CD1c-positive myeloid dendritic cell (primary cell): ENCODE data around the gene TMEM190.
A peak's percentile ranks its signal among the peaks of the same experiment; 100 is the strongest.

Experiments used
- DNase-seq: peaks from one replicate; pipeline ENCODE4 v3.0.0-alpha.2; 2016; ENCODE audit errors: extremely low spot score

Gene TMEM190

GRCh38 chr19:55352040-55352439 lies 24.6 kb upstream of the TMEM190 start:
- no peak for DNase-seq

GRCh38 chr19:55352549-55353145 lies 24.0 kb upstream of the TMEM190 start:
- no peak for DNase-seq

- DNase-seq, result no peak
Measured at GRCh38 chr19:55353356-55353802, 23.2 kb upstream of the TMEM190 start.

GRCh38 chr19:55353803-55354697 lies 22.6 kb upstream of the TMEM190 start:
- DNase-seq, result peak; percentile 76

GRCh38 chr19:55354698-55355212 lies 21.9 kb upstream of the TMEM190 start, which contains the start of gene COX6B2:
Gene COX6B2 (minus strand): TSS chr19:55354719. CDS start chr19:55354521, 198 bp downstream.
- no peak for DNase-seq

- DNase-seq, result no peak
Measured at GRCh38 chr19:55355213-55355821, 21.3 kb upstream of the TMEM190 start.

GRCh38 chr19:55358493-55358892 lies 18.1 kb upstream of the TMEM190 start:
- no peak for DNase-seq

- DNase-seq, result no peak
Measured at GRCh38 chr19:55358943-55359908, 17.4 kb upstream of the TMEM190 start.

- no peak for DNase-seq
Measured at GRCh38 chr19:55360902-55361301, 15.7 kb upstream of the TMEM190 start.

- no peak for DNase-seq
Measured at GRCh38 chr19:55362174-55362989, 14.2 kb upstream of the TMEM190 start.

GRCh38 chr19:55362990-55363716 lies 13.5 kb upstream of the TMEM190 start, which contains the start of gene GARIN5B:
Gene GARIN5B (minus strand): TSS chr19:55363260. CDS start chr19:55363066, 194 bp downstream.
- no peak for DNase-seq

GRCh38 chr19:55365245-55365644 lies 11.4 kb upstream of the TMEM190 start:
- DNase-seq, result no peak

GRCh38 chr19:55365964-55366363 lies 10.7 kb upstream of the TMEM190 start:
- no peak for DNase-seq

- no peak for DNase-seq
Measured at GRCh38 chr19:55366790-55367189, 9.8 kb upstream of the TMEM190 start.

- DNase-seq, result no peak
Measured at GRCh38 chr19:55368106-55368505, 8.5 kb upstream of the TMEM190 start.

GRCh38 chr19:55368701-55369563 lies 7.7 kb upstream of the TMEM190 start:
- peak; percentile 72 for DNase-seq

GRCh38 chr19:55369653-55370304 lies 6.8 kb upstream of the TMEM190 start:
- DNase-seq, result no peak
